ENCODE results near the gene TMA16. TPM values are rescaled to one million over a fixed set of nuclear protein-coding genes. Genes with fewer than 3 reads are reported as not detected.

The TMA16 gene
- total RNA-seq, 2 experiments from 2014 or later = 53.5 to 58.4 TPM

DNA sequence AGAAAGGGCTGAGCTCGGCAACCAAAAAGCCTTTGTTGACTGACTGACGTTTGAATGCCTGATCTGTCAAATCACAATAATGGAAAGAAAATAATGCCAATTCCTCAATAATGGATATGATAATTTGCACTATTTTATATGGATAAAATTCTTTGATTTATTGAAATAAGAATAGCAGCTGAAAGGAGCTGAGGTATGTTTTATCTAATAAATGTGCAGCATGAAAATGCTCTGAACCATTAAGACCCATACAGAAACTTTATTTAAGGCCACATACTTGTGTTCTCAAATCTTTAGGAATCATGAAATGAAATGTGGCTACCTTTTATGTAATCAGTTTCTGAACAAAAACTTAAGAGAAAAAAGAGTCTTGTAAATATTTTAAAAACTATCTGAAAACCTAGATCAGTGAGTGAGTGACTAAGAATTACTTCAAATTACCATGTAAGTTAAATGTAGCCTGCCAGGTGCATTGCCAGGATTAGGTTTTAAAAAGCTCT is 69.8 kb downstream of the TMA16 start:
- intact Hi-C loops (cut with micrococcal nuclease) = no loop called here
- no peak for TF ChIP-seq CTCF (IDR thresholded peaks at IDR 0.05)
- no peak overlapping the region for H3K27ac Mint-ChIP-seq
- H3K36me3 Mint-ChIP-seq (ENCODE audit: low read depth) = no peaks in the 10 kb centered on the region
- peaks cover 5% of the 10 kb centered on the region for H3K4me1 Mint-ChIP-seq (ENCODE audit: low read depth)
- no peak overlapping the region for H3K4me3 Mint-ChIP-seq
- ChIA-PET POLR2A (interaction anchor here (0.6 to 0.7 kb wide), 2 partner anchors 28 to 136 kb away, joined by 3 to 4 read pairs; no protein-coding TSS in a partner anchor), CTCF (interaction anchor here (2.5 kb wide), 1 partner anchor 14 kb away, joined by 11 read pairs; no protein-coding TSS in a partner anchor)
- ATAC-seq (no peak), DNase-seq (no peak)
- H3K27me3 Mint-ChIP-seq = no peaks in the 10 kb centered on the region
- peaks cover 6% of the 10 kb centered on the region for H3K9me3 Mint-ChIP-seq

GRCh38 chr4:163565226-163566135 is 71.0 kb downstream of the TMA16 start:
- intact Hi-C loops (cut with micrococcal nuclease) = no loop called here
- TF ChIP-seq CTCF (IDR thresholded peaks at IDR 0.05) = no peak
- no peak for ATAC-seq
- ChIA-PET CTCF (interaction anchor here (2.5 kb wide), 1 partner anchor 15 kb away, joined by 11 read pairs; no protein-coding TSS in a partner anchor), POLR2A (no interaction called here)
- Mint-ChIP-seq H3K4me1 (ENCODE audit: low read depth) (no peaks in the 10 kb centered on the region), H3K9me3 (peaks cover 2% of the 10 kb centered on the region), H3K27ac (no peak overlapping the region), H3K4me3 (no peak overlapping the region), H3K27me3 (no peaks in the 10 kb centered on the region), H3K36me3 (ENCODE audit: low read depth) (no peaks in the 10 kb centered on the region)
- no peak for DNase-seq

DNA sequence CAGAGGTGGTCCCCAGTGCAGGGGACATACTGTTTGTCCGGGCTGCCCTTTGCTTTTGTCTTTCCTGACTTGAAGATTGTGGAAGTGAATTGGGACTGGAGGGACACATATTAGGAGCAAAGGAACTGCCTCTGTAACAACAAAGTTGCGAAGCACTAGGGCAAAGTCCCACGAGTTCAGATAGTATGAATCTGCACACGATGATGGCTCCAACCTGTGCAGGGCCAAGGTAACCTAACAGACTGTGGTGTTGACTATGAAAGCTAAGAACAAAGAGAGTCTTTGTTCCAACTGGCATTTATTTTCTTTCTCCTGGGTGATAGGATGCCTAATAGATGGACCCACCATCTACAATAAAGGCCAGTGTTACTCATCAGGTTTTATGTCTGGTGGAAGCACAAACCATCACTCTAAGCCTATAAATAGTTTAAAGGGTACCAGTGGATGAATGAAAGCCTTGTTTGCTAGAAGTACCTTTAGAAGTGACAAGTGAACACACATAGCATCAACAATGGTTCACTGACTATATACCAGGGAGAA is 71.8 kb downstream of the TMA16 start:
- Mint-ChIP-seq H3K27me3 (no peaks in the 10 kb centered on the region), H3K4me3 (no peak overlapping the region), H3K36me3 (ENCODE audit: low read depth) (no peaks in the 10 kb centered on the region), H3K4me1 (ENCODE audit: low read depth) (no peaks in the 10 kb centered on the region), H3K27ac (no peak overlapping the region), H3K9me3 (no peaks in the 10 kb centered on the region)
- DNase-seq (no peak), ATAC-seq (no peak)
- TF ChIP-seq CTCF (IDR thresholded peaks at IDR 0.05) = no peak
- POLR2A ChIA-PET = no interaction called here
- CTCF ChIA-PET = interaction anchor here (2.5 kb wide), 1 partner anchor 16 kb away, joined by 11 read pairs; no protein-coding TSS in a partner anchor
- intact Hi-C loops (cut with micrococcal nuclease) = no loop called here

- Mint-ChIP-seq H3K27ac (no peak overlapping the region), H3K9me3 (no peaks in the 10 kb centered on the region), H3K4me1 (ENCODE audit: low read depth) (no peaks in the 10 kb centered on the region), H3K36me3 (ENCODE audit: low read depth) (no peaks in the 10 kb centered on the region), H3K4me3 (no peak overlapping the region), H3K27me3 (no peaks in the 10 kb centered on the region)
- no peak for TF ChIP-seq CTCF (IDR thresholded peaks at IDR 0.05)
- DNase-seq (no peak), ATAC-seq (no peak)
- intact Hi-C loops (cut with micrococcal nuclease) = no loop called here
- ChIA-PET CTCF (interaction anchor here (1.1 to 1.3 kb wide), 2 partner anchors 14 to 20 kb away, joined by 3 to 5 read pairs; no protein-coding TSS in a partner anchor), POLR2A (no interaction called here)
Measured at GRCh38 chr4:163568843-163569242, 74.4 kb downstream of the TMA16 start.

Other genes with a start within 250 kb of the TMA16 start
- not detected for gene NPY1R, start 162.1 kb upstream of the TMA16 start, total RNA-seq
- gene NPY5R, start 150.8 kb upstream of the TMA16 start, total RNA-seq = not detected
- gene TKTL2, start 20.9 kb upstream of the TMA16 start, total RNA-seq = not detected